ENCODE measurements around the gene PAQR4. TPM values are rescaled to one million over a fixed set of nuclear protein-coding genes. Genes with fewer than 3 reads are reported as not detected.

The PAQR4 gene
- total and polyA plus RNA-seq, 7 experiments from 2014 or later: 0.40 to 39.4 (median 0.70) TPM; not detected in 1

DNA sequence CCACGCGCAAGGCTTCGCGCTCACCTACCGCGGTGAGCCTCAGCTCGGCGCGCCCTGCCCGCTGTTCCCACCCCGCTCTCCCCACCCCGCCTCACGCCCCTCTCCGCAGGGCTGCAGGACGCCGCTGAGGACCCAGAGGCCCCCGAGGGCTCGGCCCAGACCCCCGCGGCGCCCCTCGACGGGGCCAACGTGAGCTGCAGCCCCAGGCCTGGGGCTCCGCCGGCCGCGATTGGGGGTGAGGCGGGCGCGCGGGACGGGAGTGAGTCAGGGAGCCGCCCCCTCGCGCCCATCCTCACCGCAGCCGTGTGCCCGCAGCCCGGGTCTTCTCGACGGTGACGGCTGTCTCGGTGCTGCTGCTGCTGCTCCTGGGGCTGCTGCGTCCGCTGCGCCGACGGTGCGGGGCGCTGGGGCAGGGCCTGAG, 1.9 kb upstream of the PAQR4 start:
- Mint-ChIP-seq H3K27me3 (peaks cover 10 to 37% (median 16%) of the 10 kb centered on the region in 5 donors), H3K9me3 (peaks cover 0 to 3% (median 0%) of the 10 kb centered on the region in 11 donors), H3K27ac (no peak overlapping the region), H3K4me3 (peak overlapping the region in 3 of 10 donors; percentile 21 to 78 (median 48)), H3K4me1 (peaks cover 10 to 33% (median 26%) of the 10 kb centered on the region in 7 donors), H3K36me3 (peaks cover 0 to 1% (median 0%) of the 10 kb centered on the region in 5 donors)
- H3K9me3 ChIP-seq (ENCODE audit: control insufficient read depth in 2 of 3, low read length in 3 of 3): no peaks in the 10 kb centered on the region
- H3K36me3 ChIP-seq (ENCODE audit: control insufficient read depth in 2 of 3, insufficient read depth in 3 of 3, low read length in 3 of 3): no peaks in the 10 kb centered on the region
- ATAC-seq: no peak
- H3K4me1 ChIP-seq (ENCODE audit: control insufficient read depth in 2 of 2, insufficient read depth in 2 of 2, low read length in 2 of 2): peaks cover 19 to 33% of the 10 kb centered on the region in 2 donors
- intact Hi-C loops (cut with micrococcal nuclease): no loop called here
- no peak overlapping the region for H3K4me3 ChIP-seq (ENCODE audit: low read length)
- no peak for DNase-seq
- H3K27ac ChIP-seq (ENCODE audit: low read depth, low read length): no peak overlapping the region
- H3K27me3 ChIP-seq (ENCODE audit: control insufficient read depth in 2 of 2, insufficient read depth in 2 of 2, low read length in 2 of 2): peaks cover 1 to 28% of the 10 kb centered on the region in 2 donors
- ChIA-PET CTCF (no interaction called here), POLR2A (interaction anchor here (4.0 kb wide), 1 partner anchor 15 kb away, joined by 17 read pairs; no protein-coding TSS in a partner anchor)

DNA sequence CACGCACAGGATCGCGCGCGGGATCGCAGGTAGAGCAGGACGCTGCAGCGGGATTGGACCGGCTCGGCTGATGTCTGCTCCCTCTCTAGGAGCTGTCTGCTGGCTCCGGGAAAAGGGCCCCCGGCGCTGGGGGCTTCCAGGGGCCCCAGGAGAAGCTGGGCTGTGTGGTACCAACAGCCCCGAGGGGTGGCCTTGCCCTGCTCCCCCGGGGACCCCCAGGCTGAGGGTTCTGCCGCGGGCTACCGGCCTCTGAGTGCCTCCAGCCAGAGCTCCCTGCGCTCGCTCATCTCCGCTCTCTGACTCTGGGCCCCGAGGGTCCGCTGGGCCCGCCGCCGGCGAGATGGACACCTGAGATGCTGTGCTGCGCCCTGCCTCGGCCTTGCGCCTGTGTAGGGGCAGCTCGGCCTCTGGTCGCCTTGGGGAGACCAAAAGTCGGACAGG, 1.4 kb upstream of the PAQR4 start:
- DNase-seq: no peak
- Histone ChIP-seq H3K4me1 (ENCODE audit: control insufficient read depth in 2 of 2, insufficient read depth in 2 of 2, low read length in 2 of 2) (peaks cover 19 to 32% of the 10 kb centered on the region in 2 donors), H3K27ac (ENCODE audit: low read depth, low read length) (no peak overlapping the region), H3K9me3 (ENCODE audit: control insufficient read depth in 2 of 3, low read length in 3 of 3) (no peaks in the 10 kb centered on the region), H3K4me3 (ENCODE audit: low read length) (no peak overlapping the region), H3K27me3 (ENCODE audit: control insufficient read depth in 2 of 2, insufficient read depth in 2 of 2, low read length in 2 of 2) (peaks cover 0 to 28% of the 10 kb centered on the region in 2 donors), H3K36me3 (ENCODE audit: control insufficient read depth in 2 of 3, insufficient read depth in 3 of 3, low read length in 3 of 3) (no peaks in the 10 kb centered on the region)
- peaks cover 10 to 34% (median 16%) of the 10 kb centered on the region in 5 donors for H3K27me3 Mint-ChIP-seq
- peaks cover 10 to 32% (median 26%) of the 10 kb centered on the region in 7 donors for H3K4me1 Mint-ChIP-seq
- H3K4me3 Mint-ChIP-seq: peak overlapping the region; percentile 48 to 80 (median 70)
- POLR2A ChIA-PET: interaction anchor here (4.0 kb wide), 1 partner anchor 14 kb away, joined by 17 read pairs; no protein-coding TSS in a partner anchor
- no peak for ATAC-seq
- peaks cover 0 to 3% (median 0%) of the 10 kb centered on the region in 11 donors for H3K9me3 Mint-ChIP-seq
- intact Hi-C loops (cut with micrococcal nuclease): loop anchor here in 1 of 2 donors (2.0 kb wide), 1 partner anchor 35 kb away; no protein-coding TSS in a partner anchor
- H3K36me3 Mint-ChIP-seq: peaks cover 0 to 1% (median 0%) of the 10 kb centered on the region in 5 donors
- CTCF ChIA-PET: no interaction called here
- no peak overlapping the region for H3K27ac Mint-ChIP-seq

DNA sequence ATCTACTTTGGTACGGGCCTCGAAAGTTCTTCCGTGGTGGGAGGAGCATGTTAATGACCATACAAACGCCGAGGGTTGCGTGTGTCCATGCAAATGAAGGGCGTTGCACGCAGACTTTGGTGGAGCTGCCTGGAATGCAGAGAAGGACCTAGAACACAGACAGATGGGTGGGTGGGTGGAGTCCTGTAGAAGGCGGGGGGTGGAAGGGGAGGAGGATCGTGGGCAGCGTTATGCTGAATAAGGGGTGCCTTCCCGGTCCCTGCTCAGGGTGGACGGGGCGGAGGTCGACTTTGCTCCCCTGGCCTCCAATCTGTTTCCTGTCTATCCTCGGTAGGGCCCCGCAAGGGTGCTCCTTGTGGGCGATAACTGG, 795 bp upstream of the PAQR4 start:
- H3K27me3 ChIP-seq (ENCODE audit: control insufficient read depth in 2 of 2, insufficient read depth in 2 of 2, low read length in 2 of 2): peaks cover 0 to 28% of the 10 kb centered on the region in 2 donors
- H3K36me3 ChIP-seq (ENCODE audit: control insufficient read depth in 2 of 3, insufficient read depth in 3 of 3, low read length in 3 of 3): no peaks in the 10 kb centered on the region
- ATAC-seq (no peak), DNase-seq (no peak)
- intact Hi-C loops (cut with micrococcal nuclease): loop anchor here in 1 of 2 donors (2.0 kb wide), 1 partner anchor 34 kb away; no protein-coding TSS in a partner anchor
- H3K4me3 ChIP-seq (ENCODE audit: low read length): peak overlapping the region; percentile 64
- Mint-ChIP-seq H3K36me3 (peaks cover 0 to 1% (median 0%) of the 10 kb centered on the region in 5 donors), H3K9me3 (peaks cover 0 to 3% (median 0%) of the 10 kb centered on the region in 11 donors), H3K4me3 (peak overlapping the region; percentile 59 to 80 (median 75)), H3K27ac (no peak overlapping the region), H3K4me1 (peaks cover 10 to 32% (median 25%) of the 10 kb centered on the region in 7 donors), H3K27me3 (peaks cover 10 to 31% (median 16%) of the 10 kb centered on the region in 5 donors)
- no peak overlapping the region for H3K27ac ChIP-seq (ENCODE audit: low read depth, low read length)
- ChIA-PET CTCF (no interaction called here), POLR2A (interaction anchor here (4.0 kb wide), 1 partner anchor 14 kb away, joined by 17 read pairs; no protein-coding TSS in a partner anchor)
- H3K9me3 ChIP-seq (ENCODE audit: control insufficient read depth in 2 of 3, low read length in 3 of 3): no peaks in the 10 kb centered on the region
- H3K4me1 ChIP-seq (ENCODE audit: control insufficient read depth in 2 of 2, insufficient read depth in 2 of 2, low read length in 2 of 2): peaks cover 19 to 32% of the 10 kb centered on the region in 2 donors

GRCh38 chr16:2969545-2970521, 685 bp downstream of the PAQR4 start:
- Mint-ChIP-seq H3K36me3 (peaks cover 0 to 1% (median 0%) of the 10 kb centered on the region in 5 donors), H3K4me3 (peak overlapping the region in 9 of 10 donors; percentile 33 to 78 (median 55)), H3K4me1 (peaks cover 10 to 30% (median 19%) of the 10 kb centered on the region in 7 donors), H3K27me3 (peaks cover 8 to 20% (median 11%) of the 10 kb centered on the region in 5 donors), H3K27ac (peak overlapping the region in 1 of 9 donors; percentile 70), H3K9me3 (peaks cover 0 to 3% (median 0%) of the 10 kb centered on the region in 11 donors)
- POLR2A ChIA-PET: interaction anchor here (1.1 to 1.7 kb wide), 2 partner anchors 11 to 24 kb away, joined by 3 to 5 read pairs; no protein-coding TSS in a partner anchor
- DNase-seq: peak in 8 of 9 donors; percentile 35 to 91 (median 48)
- Histone ChIP-seq H3K4me3 (ENCODE audit: low read length) (peak overlapping the region; percentile 64), H3K27ac (ENCODE audit: low read depth, low read length) (no peak overlapping the region), H3K27me3 (ENCODE audit: control insufficient read depth in 2 of 2, insufficient read depth in 2 of 2, low read length in 2 of 2) (peaks cover 0 to 23% of the 10 kb centered on the region in 2 donors), H3K36me3 (ENCODE audit: control insufficient read depth in 2 of 3, insufficient read depth in 3 of 3, low read length in 3 of 3) (no peaks in the 10 kb centered on the region), H3K9me3 (ENCODE audit: control insufficient read depth in 2 of 3, low read length in 3 of 3) (no peaks in the 10 kb centered on the region), H3K4me1 (ENCODE audit: control insufficient read depth in 2 of 2, insufficient read depth in 2 of 2, low read length in 2 of 2) (peaks cover 10 to 19% of the 10 kb centered on the region in 2 donors)
- CTCF ChIA-PET: interaction anchor here (1.2 kb wide), 1 partner anchor 13 kb away, joined by 4 read pairs; no protein-coding TSS in a partner anchor
- ATAC-seq: peak; percentile 72
- intact Hi-C loops (cut with micrococcal nuclease): loop anchor here (1.0 to 2.0 kb wide), 5 partner anchors 10 to 54 kb away; partner anchors contain the start of genes PKMYT1 (in 2 of the 2), THOC6 (in 2 of the 2) and TNFRSF12A (in 1 of the 2)

- H3K27me3 Mint-ChIP-seq: peaks cover 8 to 15% (median 10%) of the 10 kb centered on the region in 5 donors
- ChIA-PET CTCF (no interaction called here), POLR2A (interaction anchor here (1.1 kb wide), 1 partner anchor 25 kb away, joined by 3 read pairs; no protein-coding TSS in a partner anchor)
- no peak for DNase-seq
- peaks cover 0 to 1% (median 0%) of the 10 kb centered on the region in 5 donors for H3K36me3 Mint-ChIP-seq
- peaks cover 7 to 24% (median 14%) of the 10 kb centered on the region in 7 donors for H3K4me1 Mint-ChIP-seq
- H3K9me3 Mint-ChIP-seq: peaks cover 0 to 3% (median 0%) of the 10 kb centered on the region in 11 donors
- intact Hi-C loops (cut with micrococcal nuclease): loop anchor here in 1 of 2 donors (1.0 to 2.0 kb wide), 2 partner anchors 10 to 50 kb away; partner anchors contain the start of genes PKMYT1 and TNFRSF12A
- ATAC-seq: no peak
- Histone ChIP-seq H3K27me3 (ENCODE audit: control insufficient read depth in 2 of 2, insufficient read depth in 2 of 2, low read length in 2 of 2) (peaks cover 0 to 21% of the 10 kb centered on the region in 2 donors), H3K4me3 (ENCODE audit: low read length) (no peak overlapping the region), H3K9me3 (ENCODE audit: control insufficient read depth in 2 of 3, low read length in 3 of 3) (no peaks in the 10 kb centered on the region), H3K4me1 (ENCODE audit: control insufficient read depth in 2 of 2, insufficient read depth in 2 of 2, low read length in 2 of 2) (peaks cover 10 to 15% of the 10 kb centered on the region in 2 donors), H3K27ac (ENCODE audit: low read depth, low read length) (no peak overlapping the region), H3K36me3 (ENCODE audit: control insufficient read depth in 2 of 3, insufficient read depth in 3 of 3, low read length in 3 of 3) (no peaks in the 10 kb centered on the region)
- peak overlapping the region; percentile 32 to 78 (median 52) for H3K4me3 Mint-ChIP-seq
- H3K27ac Mint-ChIP-seq: peak overlapping the region in 2 of 9 donors; percentile 42 to 62
These were observed 1.4 kb downstream of the PAQR4 start for GRCh38 chr16:2970563-2970962.
